Endodermal cell (in vitro differentiated cells): Measurements from ENCODE around the gene TCL1B. TPM values are rescaled to one million over a fixed set of nuclear protein-coding genes. Genes with fewer than 3 reads are reported as not detected.
A peak's percentile ranks its signal among the peaks of the same experiment; 100 is the strongest.

Experiments used
- DNase-seq: peaks from one replicate; pipeline ENCODE4 v3.0.0-alpha.2; 2017
- H3K27ac ChIP-seq: 2 replicates; pipeline ENCODE4 v1.5.1; 2013; ENCODE audit warnings: mild to moderate bottlenecking, low read depth, low read length, moderate library complexity
- H3K27me3 ChIP-seq: 2 replicates; pipeline ENCODE4 v1.6.1; 2013; ENCODE audit warnings: mild to moderate bottlenecking, low read length, moderate library complexity; ENCODE audit not compliant: insufficient read depth, control insufficient read depth, poor library complexity, severe bottlenecking
- H3K36me3 ChIP-seq: 2 replicates; pipeline ENCODE4 v1.7.0; 2013; ENCODE audit warnings: mild to moderate bottlenecking, low read length, moderate library complexity; ENCODE audit not compliant: control insufficient read depth, insufficient read depth
- H3K4me1 ChIP-seq: one replicate; pipeline ENCODE4 v1.7.0; 2013; ENCODE audit warnings: low read length; ENCODE audit not compliant: control insufficient read depth, insufficient read depth
- H3K4me3 ChIP-seq: 2 replicates; pipeline ENCODE4 v1.5.1; 2013; ENCODE audit warnings: mild to moderate bottlenecking, low read length, moderate library complexity
- H3K9ac ChIP-seq: 2 replicates; pipeline ENCODE4 v1.6.1; 2013; ENCODE audit warnings: mild to moderate bottlenecking, low read length, moderate library complexity; ENCODE audit not compliant: poor library complexity, severe bottlenecking; ENCODE audit errors: extremely low read depth
- H3K9me3 ChIP-seq: 2 replicates; pipeline ENCODE4 v1.6.1; 2013; ENCODE audit warnings: mild to moderate bottlenecking, low read length, moderate library complexity; ENCODE audit not compliant: control insufficient read depth
- H3K27ac Mint-ChIP-seq: 2 replicates; pipeline ENCODE4 v1.8.0; 2020; ENCODE audit warnings: mixed read lengths
- H3K27me3 Mint-ChIP-seq: 2 replicates; pipeline ENCODE4 v1.8.0; 2021; ENCODE audit warnings: mild to moderate bottlenecking, mixed read lengths; ENCODE audit not compliant: insufficient read depth
- H3K36me3 Mint-ChIP-seq: 2 replicates; pipeline ENCODE4 v1.8.0; 2020; ENCODE audit warnings: low read depth, mixed read lengths
- H3K4me1 Mint-ChIP-seq: 2 replicates; pipeline ENCODE4 v1.8.0; 2020; ENCODE audit warnings: mixed read lengths
- H3K4me3 Mint-ChIP-seq: 2 replicates; pipeline ENCODE4 v1.8.0; 2020; ENCODE audit warnings: mild to moderate bottlenecking, moderate library complexity, mixed read lengths
- H3K9me3 Mint-ChIP-seq: 2 replicates; pipeline ENCODE4 v1.8.0; 2020; ENCODE audit warnings: mild to moderate bottlenecking, mixed read lengths
- CTCF ChIP-seq: fragments of 200-600 bp; sonication (generic); conservative IDR thresholded peaks from 2 replicates; pipeline ENCODE4 v1.5.0; 2021; ENCODE audit warnings: antibody characterized with exemption, mild to moderate bottlenecking
- WGBS, 2 experiments: methylation state at CpG; one replicate each; pipeline versions ENCODE4 v1.1.5 to v1.1.7; 2013; ENCODE audit warnings: missing lambda C conversion rate in 2 of 2, mixed read lengths in 1 of 2; ENCODE audit not compliant: insufficient coverage in 1 of 2, insufficient read length in 1 of 2; 5-methylcytosine and 5-hydroxymethylcytosine counted together
- total RNA-seq, 2 donors: library from RNA; stranded (reverse); fragmentation: NEBNext Ultra II Directional in 1 of 2; extraction: Animal tissue kit (Norgen Biotek cat#: 25700) in 1 of 2; gene quantifications; 2 replicates in 1 of 2; 3 replicates in 1 of 2; pipeline ENCODE4 v1.2.1, GENCODE V29; 2021

Gene TCL1B
- total RNA-seq, 2 donors from 2014 or later: 0.62 to 0.95 TPM

GRCh38 chr14:95663226-95663797, 22.9 kb upstream of the TCL1B start:
- peaks cover 65% of the 10 kb centered on the region for H3K27me3 Mint-ChIP-seq
- peaks cover 5% of the 10 kb centered on the region for H3K4me1 ChIP-seq
- peak overlapping the region; percentile 44 for H3K27ac Mint-ChIP-seq
- H3K9me3 ChIP-seq: no peaks in the 10 kb centered on the region
- H3K36me3 ChIP-seq: no peaks in the 10 kb centered on the region
- TF ChIP-seq CTCF: no peak
- H3K4me3 ChIP-seq: no peak overlapping the region
- peaks cover 68% of the 10 kb centered on the region for H3K27me3 ChIP-seq
- no peak for DNase-seq
- no peak overlapping the region for H3K4me3 Mint-ChIP-seq
- peaks cover 43% of the 10 kb centered on the region for H3K4me1 Mint-ChIP-seq
- no peak overlapping the region for H3K27ac ChIP-seq
- WGBS, 2 experiments: 75 to 90% methylated on average over 2 to 5 of the region's 5 CpGs
- no peak overlapping the region for H3K9ac ChIP-seq
- no peaks in the 10 kb centered on the region for H3K9me3 Mint-ChIP-seq
- H3K36me3 Mint-ChIP-seq: no peaks in the 10 kb centered on the region

GRCh38 chr14:95664066-95664465, 22.2 kb upstream of the TCL1B start:
- Histone ChIP-seq H3K9ac (no peak overlapping the region), H3K4me1 (peaks cover 5% of the 10 kb centered on the region), H3K4me3 (no peak overlapping the region), H3K36me3 (no peaks in the 10 kb centered on the region), H3K27me3 (peaks cover 64% of the 10 kb centered on the region), H3K9me3 (no peaks in the 10 kb centered on the region), H3K27ac (no peak overlapping the region)
- no peak overlapping the region for H3K27ac Mint-ChIP-seq
- 88 to 97% methylated on average over 1 to 3 of the region's 3 CpGs for WGBS, 2 experiments
- H3K4me3 Mint-ChIP-seq: no peak overlapping the region
- no peak for DNase-seq
- H3K4me1 Mint-ChIP-seq: peaks cover 43% of the 10 kb centered on the region
- TF ChIP-seq CTCF: no peak
- no peaks in the 10 kb centered on the region for H3K9me3 Mint-ChIP-seq
- H3K36me3 Mint-ChIP-seq: no peaks in the 10 kb centered on the region
- H3K27me3 Mint-ChIP-seq: peaks cover 65% of the 10 kb centered on the region

- Mint-ChIP-seq H3K36me3 (no peaks in the 10 kb centered on the region), H3K4me1 (peaks cover 43% of the 10 kb centered on the region), H3K9me3 (no peaks in the 10 kb centered on the region), H3K27me3 (peaks cover 63% of the 10 kb centered on the region), H3K27ac (no peak overlapping the region), H3K4me3 (no peak overlapping the region)
- Histone ChIP-seq H3K27me3 (peaks cover 62% of the 10 kb centered on the region), H3K4me3 (no peak overlapping the region), H3K36me3 (no peaks in the 10 kb centered on the region), H3K9me3 (no peaks in the 10 kb centered on the region), H3K4me1 (peaks cover 5% of the 10 kb centered on the region), H3K9ac (no peak overlapping the region), H3K27ac (no peak overlapping the region)
- 94 to 95% methylated on average over 7 to 8 of the region's 8 CpGs for WGBS, 2 experiments
- DNase-seq: no peak
- no peak for TF ChIP-seq CTCF
Observed at GRCh38 chr14:95664546-95664945, 21.7 kb upstream of the TCL1B start.
